Psoas muscle (tissue), 8 donors: Measurements from ENCODE around the gene EML4. TPM values are rescaled to one million over a fixed set of nuclear protein-coding genes. Genes with fewer than 3 reads are reported as not detected.

Source experiments
- ATAC-seq, 4 donors: fragments of 200-7000 bp; cut with Tn5 transposase; one replicate each; pipeline ENCODE4 v1.9.1; 2020; ENCODE audit warnings: moderate library complexity in 3 of 4, mild to moderate bottlenecking in 2 of 4
- DNase-seq, 2 donors: peaks; one replicate each; pipeline ENCODE4 v3.0.0-alpha.2; 2020
- H3K27ac ChIP-seq: fragments of 200-600 bp; one replicate; pipeline ENCODE4 v1.8.0; 2022
- H3K27me3 ChIP-seq, 3 donors: fragments of 200-600 bp in 1 of 3; one replicate each; pipeline versions ENCODE4 v1.6.1 to v1.8.0; 2013 to 2022; ENCODE audit warnings: low read length in 2 of 3, mild to moderate bottlenecking in 2 of 3, moderate library complexity in 1 of 3; ENCODE audit not compliant: insufficient read depth in 3 of 3
- H3K36me3 ChIP-seq, 2 donors: fragments of 200-600 bp in 1 of 2; one replicate each; pipeline versions ENCODE4 v1.6.1 to v1.8.0; 2013 to 2022; ENCODE audit warnings: low read depth in 1 of 2, mild to moderate bottlenecking in 1 of 2, moderate library complexity in 1 of 2; ENCODE audit not compliant: insufficient read depth in 1 of 2
- H3K4me1 ChIP-seq: fragments of 200-600 bp; one replicate; pipeline ENCODE4 v1.8.0; 2022
- H3K4me3 ChIP-seq: fragments of 200-600 bp; one replicate; pipeline ENCODE4 v1.8.0; 2022; ENCODE audit warnings: mild to moderate bottlenecking
- H3K9me3 ChIP-seq: fragments of 200-600 bp; one replicate; pipeline ENCODE4 v1.8.0; 2022
- WGBS, 3 donors: extraction: QIAGEN DNeasy Blood & Tissue Kit; methylation state at CpG; one replicate each; pipeline versions ENCODE4 v1.1.6 to v1.1.7; 2013; 5-methylcytosine and 5-hydroxymethylcytosine counted together
- intact Hi-C, 2 donors: fragments of 100-400 bp; cut with DNase I; formaldehyde crosslinking; loops; one replicate each; pipeline versions ENCODE4 v1.11.0 to v1.14.2; 2022
- polyA plus RNA-seq, 3 donors: library from polyadenylated mRNA; stranded (reverse); fragments of 200-250 nt; gene quantifications; one replicate each; pipeline ENCODE4 v1.2.3, GENCODE V29; 2013
- total RNA-seq, 4 donors: library from RNA; stranded (reverse); fragmentation: NEBNext Ultra II Directional in 2 of 4; extraction: Animal tissue kit (Norgen Biotek cat#: 25700) in 2 of 4; gene quantifications; one replicate each; pipeline versions ENCODE4 v1.2.1 to v1.2.4, GENCODE V29; 2021 to 2023
- TF ChIP-seq, protein P1 (sequence below): fragments of 200-600 bp; IDR thresholded peaks from one replicate; pipeline ENCODE4 v1.8.0; 2022; ENCODE audit warnings: antibody characterized with exemption
- donor health status: healthy with polysubstance abuse.
- donor health status: DM: no; HTN: no; CAD: no; lungs with moderate emphysema.
- donor health status: Bipolar disorder and iron deficiency.
- donor health status: healthy.
- donor health status: DM: yes; HTN: yes; CAD: no.
- donor health status: DM: no; HTN: no; CAD: no.
- donor health status: DM: no; HTN: no; CAD: no.
- donor health status: DM: yes; HTN: yes; CAD: no.

The EML4 gene
- total and polyA plus RNA-seq, 7 donors: 2.7 to 8.9 (median 5.0) TPM

DNA sequence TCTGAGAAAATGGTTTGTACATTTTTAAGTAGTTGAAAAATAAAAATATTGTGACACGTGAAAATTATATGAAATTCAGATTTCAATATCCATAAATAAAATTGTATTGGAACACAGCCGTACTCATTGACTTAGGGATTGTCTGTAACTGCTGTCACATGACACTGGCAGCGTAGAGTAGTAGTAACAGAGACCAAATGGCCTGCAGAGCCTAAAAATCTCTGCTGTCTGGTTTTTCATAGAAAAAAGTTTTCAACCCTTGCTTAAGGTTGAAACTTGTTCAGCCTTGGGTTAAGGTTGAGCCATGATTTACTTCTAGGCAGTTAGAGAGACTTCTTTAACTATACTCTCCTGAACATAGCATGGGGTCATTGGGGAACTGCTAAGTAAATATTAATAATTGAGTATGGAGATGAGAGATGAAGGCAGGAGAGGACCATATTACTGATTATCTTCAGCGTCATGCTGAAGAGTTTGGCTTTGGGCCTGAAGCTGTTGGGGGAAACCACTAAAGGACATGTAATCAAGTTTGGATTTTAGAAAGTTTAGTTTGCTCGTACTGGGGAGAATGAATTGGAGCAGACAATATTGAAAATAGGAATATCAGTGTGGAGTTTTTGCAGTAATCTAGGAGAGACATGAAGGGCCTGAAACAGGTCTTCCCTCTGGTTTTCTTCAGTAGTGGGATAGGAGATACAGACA lies 16.2 kb downstream of the EML4 start:
- intact Hi-C loops: no loop called here
- TF ChIP-seq, protein P1, sequence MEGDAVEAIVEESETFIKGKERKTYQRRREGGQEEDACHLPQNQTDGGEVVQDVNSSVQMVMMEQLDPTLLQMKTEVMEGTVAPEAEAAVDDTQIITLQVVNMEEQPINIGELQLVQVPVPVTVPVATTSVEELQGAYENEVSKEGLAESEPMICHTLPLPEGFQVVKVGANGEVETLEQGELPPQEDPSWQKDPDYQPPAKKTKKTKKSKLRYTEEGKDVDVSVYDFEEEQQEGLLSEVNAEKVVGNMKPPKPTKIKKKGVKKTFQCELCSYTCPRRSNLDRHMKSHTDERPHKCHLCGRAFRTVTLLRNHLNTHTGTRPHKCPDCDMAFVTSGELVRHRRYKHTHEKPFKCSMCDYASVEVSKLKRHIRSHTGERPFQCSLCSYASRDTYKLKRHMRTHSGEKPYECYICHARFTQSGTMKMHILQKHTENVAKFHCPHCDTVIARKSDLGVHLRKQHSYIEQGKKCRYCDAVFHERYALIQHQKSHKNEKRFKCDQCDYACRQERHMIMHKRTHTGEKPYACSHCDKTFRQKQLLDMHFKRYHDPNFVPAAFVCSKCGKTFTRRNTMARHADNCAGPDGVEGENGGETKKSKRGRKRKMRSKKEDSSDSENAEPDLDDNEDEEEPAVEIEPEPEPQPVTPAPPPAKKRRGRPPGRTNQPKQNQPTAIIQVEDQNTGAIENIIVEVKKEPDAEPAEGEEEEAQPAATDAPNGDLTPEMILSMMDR: no peak
- 77 to 81% (median 78%) methylated on average over 5 of the region's 5 CpGs for WGBS, 3 donors
- H3K27me3 ChIP-seq: no peaks in the 10 kb centered on the region
- no peak overlapping the region for H3K27ac ChIP-seq
- no peaks in the 10 kb centered on the region for H3K9me3 ChIP-seq
- H3K4me1 ChIP-seq: no peaks in the 10 kb centered on the region
- DNase-seq (no peak), ATAC-seq (no peak)
- no peaks in the 10 kb centered on the region for H3K36me3 ChIP-seq
- H3K4me3 ChIP-seq: no peak overlapping the region

GRCh38 chr2:42186366-42186765 lies 17.2 kb downstream of the EML4 start:
- H3K9me3 ChIP-seq: no peaks in the 10 kb centered on the region
- intact Hi-C loops: no loop called here
- no peaks in the 10 kb centered on the region for H3K4me1 ChIP-seq
- no peaks in the 10 kb centered on the region for H3K27me3 ChIP-seq
- DNase-seq (no peak), ATAC-seq (no peak)
- H3K4me3 ChIP-seq: no peak overlapping the region
- H3K27ac ChIP-seq: no peak overlapping the region
- no peaks in the 10 kb centered on the region for H3K36me3 ChIP-seq
- TF ChIP-seq, protein P1: no peak
- WGBS, 3 donors: 57 to 74% (median 68%) methylated on average over 1 of the region's 1 CpG

GRCh38 chr2:42186945-42187632 lies 17.9 kb downstream of the EML4 start:
- TF ChIP-seq, protein P1: no peak
- no peak for DNase-seq
- Histone ChIP-seq H3K4me3 (no peak overlapping the region), H3K9me3 (no peaks in the 10 kb centered on the region), H3K4me1 (no peaks in the 10 kb centered on the region), H3K27me3 (no peaks in the 10 kb centered on the region), H3K27ac (no peak overlapping the region), H3K36me3 (no peaks in the 10 kb centered on the region)
- WGBS, 3 donors: 84 to 97% (median 93%) methylated on average over 8 of the region's 8 CpGs
- intact Hi-C loops: no loop called here
- ATAC-seq: no peak

GRCh38 chr2:42187886-42188285 lies 18.7 kb downstream of the EML4 start:
- no peak for DNase-seq
- TF ChIP-seq, protein P1: no peak
- Histone ChIP-seq H3K9me3 (no peaks in the 10 kb centered on the region), H3K27me3 (no peaks in the 10 kb centered on the region), H3K4me3 (no peak overlapping the region), H3K4me1 (no peaks in the 10 kb centered on the region), H3K27ac (no peak overlapping the region), H3K36me3 (no peaks in the 10 kb centered on the region)
- ATAC-seq: no peak
- WGBS, 3 donors: 88 to 94% (median 92%) methylated on average over 3 of the region's 3 CpGs
- intact Hi-C loops: no loop called here
